HepG2 (cell line): Measurements from ENCODE around the gene RPL35. TPM values are rescaled to one million over a fixed set of nuclear protein-coding genes. Genes with fewer than 3 reads are reported as not detected.

Source experiments
- GATAD2A ChIP-seq: IDR thresholded peaks from 2 replicates; pipeline ENCODE4 v1.6.1; 2016
- HDAC2 ChIP-seq: sonication (generic); formaldehyde crosslinking; IDR thresholded peaks from 2 replicates; pipeline ENCODE4 v1.4.0; 2020; ENCODE audit warnings: missing genetic modification reagents
- HNRNPL ChIP-seq: fragments of 200-400 bp; formaldehyde crosslinking; IDR thresholded peaks from 2 replicates; pipeline ENCODE4 v1.6.1; 2017; ENCODE audit warnings: mild to moderate bottlenecking, low read depth, low read length
- IRF2 ChIP-seq: IDR thresholded peaks from 2 replicates; pipeline ENCODE4 v1.6.1; 2018; ENCODE audit warnings: missing genetic modification reagents, missing compliant biosample characterization
- JUNB ChIP-seq: sonication (generic); formaldehyde crosslinking; IDR thresholded peaks from 2 replicates; pipeline ENCODE4 v1.8.0; 2022; ENCODE audit warnings: missing genetic modification reagents, mild to moderate bottlenecking, borderline replicate concordance
- KLF11 ChIP-seq: IDR thresholded peaks from 2 replicates; pipeline ENCODE4 v1.6.1; 2016; ENCODE audit warnings: missing compliant biosample characterization
- MLLT10 ChIP-seq: sonication (generic); formaldehyde crosslinking; IDR thresholded peaks from 2 replicates; pipeline ENCODE4 v1.4.0; 2020; ENCODE audit warnings: missing genetic modification reagents
- MTA3 ChIP-seq: sonication (generic); formaldehyde crosslinking; IDR thresholded peaks from 2 replicates; pipeline ENCODE4 v1.4.0; 2020; ENCODE audit warnings: missing genetic modification reagents
- RAD21 ChIP-seq: fragments of 450-650 bp; formaldehyde crosslinking; IDR thresholded peaks from 2 replicates; pipeline ENCODE4 v1.5.0; 2020; ENCODE audit warnings: mild to moderate bottlenecking
- SAP130 ChIP-seq: IDR thresholded peaks from 2 replicates; pipeline ENCODE4 v1.6.1; 2016; ENCODE audit warnings: low read depth
- SP140L ChIP-seq: sonication (generic); formaldehyde crosslinking; IDR thresholded peaks from 2 replicates; pipeline ENCODE4 v1.4.0; 2020; ENCODE audit warnings: missing genetic modification reagents, borderline replicate concordance
- SRSF1 ChIP-seq: fragments of 200-400 bp; formaldehyde crosslinking; optimal IDR thresholded peaks from 2 replicates; pipeline ENCODE3; 2017; ENCODE audit warnings: mild to moderate bottlenecking, low read depth, low read length, moderate library complexity
- TCF12 ChIP-seq, 2 experiments: fragments of 450-650 bp in 1 of 2; sonication (generic) in 1 of 2; formaldehyde crosslinking in 1 of 2; IDR thresholded peaks; 2 replicates each; pipeline versions ENCODE4 v1.6.1 to v1.8.0; 2017 to 2022; ENCODE audit warnings: antibody characterized with exemption in 1 of 2, mild to moderate bottlenecking in 1 of 2, missing genetic modification reagents in 1 of 2, moderate library complexity in 1 of 2
- ZNF124 ChIP-seq: sonication (generic); formaldehyde crosslinking; IDR thresholded peaks from 2 replicates; pipeline ENCODE4 v1.4.0; 2020; ENCODE audit warnings: missing genetic modification reagents
- ZNF20 ChIP-seq: sonication (generic); formaldehyde crosslinking; IDR thresholded peaks from 2 replicates; pipeline ENCODE4 v1.4.0; 2020; ENCODE audit warnings: mild to moderate bottlenecking, moderate library complexity, missing genetic modification reagents
- ZNF276 ChIP-seq: sonication (generic); formaldehyde crosslinking; IDR thresholded peaks from 2 replicates; pipeline ENCODE4 v1.4.0; 2020; ENCODE audit warnings: mild to moderate bottlenecking, low read depth, missing genetic modification reagents
- ZNF446 ChIP-seq: sonication (generic); formaldehyde crosslinking; IDR thresholded peaks from 2 replicates; pipeline ENCODE4 v1.5.0; 2020; ENCODE audit warnings: mild to moderate bottlenecking, missing genetic modification reagents
- ZNF501 ChIP-seq: sonication (generic); formaldehyde crosslinking; IDR thresholded peaks from 2 replicates; pipeline ENCODE4 v1.5.1; 2020; ENCODE audit warnings: mild to moderate bottlenecking, moderate library complexity, missing genetic modification reagents
- ZNF616 ChIP-seq: sonication (generic); formaldehyde crosslinking; IDR thresholded peaks from 2 replicates; pipeline ENCODE4 v1.5.0; 2020; ENCODE audit warnings: low read depth, mild to moderate bottlenecking, missing genetic modification reagents
- ZNF674 ChIP-seq: sonication (generic); formaldehyde crosslinking; IDR thresholded peaks from 2 replicates; pipeline ENCODE4 v1.5.0; 2020; ENCODE audit warnings: low read depth, mild to moderate bottlenecking, missing genetic modification reagents
- ZNF737 ChIP-seq: sonication (generic); formaldehyde crosslinking; IDR thresholded peaks from 2 replicates; pipeline ENCODE4 v1.5.0; 2020; ENCODE audit warnings: missing genetic modification reagents, mild to moderate bottlenecking, borderline replicate concordance
- ZNF775 ChIP-seq: sonication (generic); formaldehyde crosslinking; IDR thresholded peaks from 2 replicates; pipeline ENCODE4 v1.4.0; 2020; ENCODE audit warnings: missing genetic modification reagents, mild to moderate bottlenecking, moderate library complexity, borderline replicate concordance
- ZNF841 ChIP-seq: sonication (generic); formaldehyde crosslinking; IDR thresholded peaks from 2 replicates; pipeline ENCODE4 v1.8.1; 2023; ENCODE audit warnings: missing genetic modification reagents, borderline replicate concordance
- ZNF891 ChIP-seq: sonication (generic); formaldehyde crosslinking; IDR thresholded peaks from 2 replicates; pipeline ENCODE4 v1.5.0; 2020; ENCODE audit warnings: mild to moderate bottlenecking, missing genetic modification reagents
- ZSCAN31 ChIP-seq: sonication (generic); formaldehyde crosslinking; IDR thresholded peaks from 2 replicates; pipeline ENCODE4 v1.5.0; 2020; ENCODE audit warnings: low read depth, mild to moderate bottlenecking, missing genetic modification reagents
- polyA plus RNA-seq, 8 experiments: library from polyadenylated mRNA; depleted of rRNA in 3 of 8; stranded (reverse) in 7 of 8; unstranded in 1 of 8; fragments of >200 nt; fragmentation: Illumina TruSeq in 4 of 8; extraction: Trizol in 4 of 8; gene quantifications; 2 replicates each; pipeline versions ENCODE4 v1.2.1 to v1.2.3, GENCODE V29; 2011 to 2016; ENCODE audit warnings: low read depth in 4 of 8, missing spikeins in 1 of 8, mixed read lengths in 1 of 8; ENCODE audit not compliant: insufficient read depth in 1 of 8
- total RNA-seq, 5 experiments: library from RNA; depleted of rRNA; stranded (reverse); fragments of >200 nt; fragmentation: Illumina TruSeq; extraction: Trizol; gene quantifications; 2 replicates each; pipeline ENCODE4 v1.2.3, GENCODE V29; 2016; ENCODE audit warnings: low read depth in 1 of 5
- TF ChIP-seq, protein P1 (sequence below): sonication (generic); formaldehyde crosslinking; IDR thresholded peaks from 2 replicates; pipeline ENCODE4 v1.4.0; 2020; ENCODE audit warnings: missing genetic modification reagents, mild to moderate bottlenecking, borderline replicate concordance
- TF ChIP-seq, protein P2 (sequence below): IDR thresholded peaks from 2 replicates; pipeline ENCODE4 v1.6.1; 2012; ENCODE audit warnings: inconsistent platforms

The RPL35 gene
- total and polyA plus RNA-seq, 2 of the 13 experiments (the other 11 are each of a cell fraction or from before 2014, with no cell fraction given), result 2,153 to 2,935 TPM

- TF ChIP-seq ZNF124 (CRISPR knock-in tag), result 0 out of 2 replicates have a peak, but pooled peaks have one; percentile 18
- TF ChIP-seq ZNF20 (CRISPR knock-in tag), result no peak
- TF ChIP-seq ZNF775 (CRISPR knock-in tag), result no peak
- TF ChIP-seq ZNF501 (CRISPR knock-in tag), result peak; percentile 49; the same call in 1 of the 2 replicates
- no peak for TF ChIP-seq ZNF674 (CRISPR knock-in tag)
- TF ChIP-seq ZNF891 (CRISPR knock-in tag), result peak; percentile 69; the same call in 1 of the 2 replicates
- TF ChIP-seq RAD21 (CRISPR knock-in tag), result peak; percentile 67
- TF ChIP-seq HDAC2 (CRISPR knock-in tag), result no peak
- TF ChIP-seq SAP130 (CRISPR knock-in tag), result peak; percentile 66
- TF ChIP-seq IRF2 (CRISPR knock-in tag), result no peak
- no peak for TF ChIP-seq MLLT10 (CRISPR knock-in tag)
- TF ChIP-seq ZNF737 (CRISPR knock-in tag), result 0 out of 2 replicates have a peak, but pooled peaks have one; percentile 50
- TF ChIP-seq HNRNPL, result peak; percentile 87
- no peak for TF ChIP-seq SP140L (CRISPR knock-in tag)
- TF ChIP-seq SRSF1, result peak; percentile 28
- TF ChIP-seq ZNF276, result no peak
- TF ChIP-seq, protein P1, sequence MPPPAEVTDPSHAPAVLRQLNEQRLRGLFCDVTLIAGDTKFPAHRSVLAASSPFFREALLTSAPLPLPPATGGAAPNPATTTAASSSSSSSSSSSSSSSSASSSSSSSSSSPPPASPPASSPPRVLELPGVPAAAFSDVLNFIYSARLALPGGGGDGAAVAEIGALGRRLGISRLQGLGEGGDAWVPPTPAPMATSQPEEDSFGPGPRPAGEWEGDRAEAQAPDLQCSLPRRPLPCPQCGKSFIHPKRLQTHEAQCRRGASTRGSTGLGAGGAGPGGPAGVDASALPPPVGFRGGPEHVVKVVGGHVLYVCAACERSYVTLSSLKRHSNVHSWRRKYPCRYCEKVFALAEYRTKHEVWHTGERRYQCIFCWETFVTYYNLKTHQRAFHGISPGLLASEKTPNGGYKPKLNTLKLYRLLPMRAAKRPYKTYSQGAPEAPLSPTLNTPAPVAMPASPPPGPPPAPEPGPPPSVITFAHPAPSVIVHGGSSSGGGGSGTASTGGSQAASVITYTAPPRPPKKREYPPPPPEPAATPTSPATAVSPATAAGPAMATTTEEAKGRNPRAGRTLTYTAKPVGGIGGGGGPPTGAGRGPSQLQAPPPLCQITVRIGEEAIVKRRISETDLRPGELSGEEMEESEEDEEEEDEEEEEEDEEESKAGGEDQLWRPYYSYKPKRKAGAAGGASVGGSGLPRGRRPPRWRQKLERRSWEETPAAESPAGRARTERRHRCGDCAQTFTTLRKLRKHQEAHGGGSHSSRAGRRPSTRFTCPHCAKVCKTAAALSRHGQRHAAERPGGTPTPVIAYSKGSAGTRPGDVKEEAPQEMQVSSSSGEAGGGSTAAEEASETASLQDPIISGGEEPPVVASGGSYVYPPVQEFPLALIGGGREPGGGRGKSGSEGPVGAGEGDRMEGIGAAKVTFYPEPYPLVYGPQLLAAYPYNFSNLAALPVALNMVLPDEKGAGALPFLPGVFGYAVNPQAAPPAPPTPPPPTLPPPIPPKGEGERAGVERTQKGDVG (CRISPR knock-in tag), result peak; percentile 20; the same call in 1 of the 2 replicates
- TF ChIP-seq ZNF616 (CRISPR knock-in tag), result no peak
- TF ChIP-seq TCF12 (IDR thresholded peaks at IDR 0.05), result no peak
- TF ChIP-seq TCF12 (CRISPR knock-in tag; IDR thresholded peaks at IDR 0.05), result no peak
- TF ChIP-seq, protein P2, sequence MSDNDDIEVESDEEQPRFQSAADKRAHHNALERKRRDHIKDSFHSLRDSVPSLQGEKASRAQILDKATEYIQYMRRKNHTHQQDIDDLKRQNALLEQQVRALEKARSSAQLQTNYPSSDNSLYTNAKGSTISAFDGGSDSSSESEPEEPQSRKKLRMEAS, result peak; percentile 45; the same call in 1 of the 2 replicates
- no peak for TF ChIP-seq KLF11 (CRISPR knock-in tag)
- TF ChIP-seq ZSCAN31 (CRISPR knock-in tag), result no peak
- no peak for TF ChIP-seq JUNB (CRISPR knock-in tag)
- no peak for TF ChIP-seq ZNF841 (CRISPR knock-in tag)
- no peak for TF ChIP-seq MTA3 (CRISPR knock-in tag)
- TF ChIP-seq GATAD2A, result 0 out of 2 replicates have a peak, but pooled peaks have one; percentile 13
- no peak for TF ChIP-seq ZNF446
These were observed 5.6 kb downstream of the RPL35 start (continued) for GRCh38 chr9:124855944-124856765.
